ENCODE results near the gene HSBP1.
A peak's percentile ranks its signal among the peaks of the same experiment; 100 is the strongest.

Gene HSBP1

GRCh38 chr16:83793179-83793578 is 14.6 kb upstream of the HSBP1 start:
- Mint-ChIP-seq H3K4me3 (no peak overlapping the region), H3K4me1 (ENCODE audit: low read depth) (peaks cover 4% of the 10 kb centered on the region), H3K27me3 (peaks cover 10% of the 10 kb centered on the region), H3K27ac (no peak overlapping the region), H3K9me3 (no peaks in the 10 kb centered on the region), H3K36me3 (ENCODE audit: low read depth) (no peaks in the 10 kb centered on the region)

GRCh38 chr16:83794860-83795554 is 12.8 kb upstream of the HSBP1 start:
- H3K36me3 Mint-ChIP-seq (ENCODE audit: low read depth) = no peaks in the 10 kb centered on the region
- H3K9me3 Mint-ChIP-seq = no peaks in the 10 kb centered on the region
- no peak overlapping the region for H3K27ac Mint-ChIP-seq
- H3K4me3 Mint-ChIP-seq = no peak overlapping the region
- peaks cover 18% of the 10 kb centered on the region for H3K27me3 Mint-ChIP-seq
- peaks cover 4% of the 10 kb centered on the region for H3K4me1 Mint-ChIP-seq (ENCODE audit: low read depth)

- H3K4me1 Mint-ChIP-seq (ENCODE audit: low read depth) = peaks cover 4% of the 10 kb centered on the region
- no peak overlapping the region for H3K4me3 Mint-ChIP-seq
- no peaks in the 10 kb centered on the region for H3K9me3 Mint-ChIP-seq
- H3K27ac Mint-ChIP-seq = no peak overlapping the region
- peaks cover 23% of the 10 kb centered on the region for H3K27me3 Mint-ChIP-seq
- no peaks in the 10 kb centered on the region for H3K36me3 Mint-ChIP-seq (ENCODE audit: low read depth)
These were observed 10.8 kb upstream of the HSBP1 start for GRCh38 chr16:83797013-83797412.

- Mint-ChIP-seq H3K36me3 (ENCODE audit: low read depth) (no peaks in the 10 kb centered on the region), H3K4me3 (no peak overlapping the region), H3K9me3 (no peaks in the 10 kb centered on the region), H3K27me3 (peaks cover 23% of the 10 kb centered on the region), H3K4me1 (ENCODE audit: low read depth) (no peaks in the 10 kb centered on the region), H3K27ac (no peak overlapping the region)
These were observed 8.4 kb upstream of the HSBP1 start for GRCh38 chr16:83799336-83799735.

- Mint-ChIP-seq H3K9me3 (no peaks in the 10 kb centered on the region), H3K27me3 (peaks cover 15% of the 10 kb centered on the region), H3K4me3 (no peak overlapping the region)
These were observed 5.6 kb upstream of the HSBP1 start for GRCh38 chr16:83802135-83802534.

GRCh38 chr16:83802554-83803205 is 5.1 kb upstream of the HSBP1 start:
- Mint-ChIP-seq H3K4me3 (no peak overlapping the region), H3K4me1 (ENCODE audit: low read depth) (peaks cover 12% of the 10 kb centered on the region), H3K36me3 (ENCODE audit: low read depth) (no peaks in the 10 kb centered on the region), H3K27ac (no peak overlapping the region), H3K9me3 (no peaks in the 10 kb centered on the region), H3K27me3 (peaks cover 15% of the 10 kb centered on the region)

More at GRCh38 chr16:83802135-83802534, 5.6 kb upstream of the HSBP1 start:
- no peaks in the 10 kb centered on the region for H3K36me3 Mint-ChIP-seq (ENCODE audit: low read depth)
- H3K27ac Mint-ChIP-seq = no peak overlapping the region
- peaks cover 11% of the 10 kb centered on the region for H3K4me1 Mint-ChIP-seq (ENCODE audit: low read depth)

- Mint-ChIP-seq H3K27ac (no peak overlapping the region), H3K9me3 (no peaks in the 10 kb centered on the region), H3K36me3 (ENCODE audit: low read depth) (peaks cover 6% of the 10 kb centered on the region), H3K4me3 (no peak overlapping the region), H3K27me3 (peaks cover 9% of the 10 kb centered on the region), H3K4me1 (ENCODE audit: low read depth) (peaks cover 18% of the 10 kb centered on the region)
These were observed 4.0 kb upstream of the HSBP1 start for GRCh38 chr16:83803811-83804210.

GRCh38 chr16:83804366-83804765 is 3.4 kb upstream of the HSBP1 start:
- Mint-ChIP-seq H3K4me1 (ENCODE audit: low read depth) (peaks cover 23% of the 10 kb centered on the region), H3K4me3 (no peak overlapping the region), H3K9me3 (no peaks in the 10 kb centered on the region), H3K27ac (no peak overlapping the region), H3K36me3 (ENCODE audit: low read depth) (peaks cover 11% of the 10 kb centered on the region), H3K27me3 (peaks cover 8% of the 10 kb centered on the region)

GRCh38 chr16:83806036-83806435 is 1.7 kb upstream of the HSBP1 start:
- peaks cover 40% of the 10 kb centered on the region for H3K4me1 Mint-ChIP-seq (ENCODE audit: low read depth)
- H3K36me3 Mint-ChIP-seq (ENCODE audit: low read depth) = peaks cover 24% of the 10 kb centered on the region
- no peaks in the 10 kb centered on the region for H3K9me3 Mint-ChIP-seq
- peaks cover 4% of the 10 kb centered on the region for H3K27me3 Mint-ChIP-seq
- peak overlapping the region; percentile 53 for H3K27ac Mint-ChIP-seq
- no peak overlapping the region for H3K4me3 Mint-ChIP-seq

GRCh38 chr16:83806731-83807130 is 1.0 kb upstream of the HSBP1 start:
- peaks cover 47% of the 10 kb centered on the region for H3K4me1 Mint-ChIP-seq (ENCODE audit: low read depth)
- H3K36me3 Mint-ChIP-seq (ENCODE audit: low read depth) = peaks cover 31% of the 10 kb centered on the region
- H3K9me3 Mint-ChIP-seq = no peaks in the 10 kb centered on the region
- H3K4me3 Mint-ChIP-seq = no peak overlapping the region
- H3K27ac Mint-ChIP-seq = peak overlapping the region; percentile 58
- no peaks in the 10 kb centered on the region for H3K27me3 Mint-ChIP-seq

GRCh38 chr16:83807327-83807709 is 460 bp upstream of the HSBP1 start:
- H3K4me1 Mint-ChIP-seq (ENCODE audit: low read depth) = peaks cover 50% of the 10 kb centered on the region
- no peaks in the 10 kb centered on the region for H3K9me3 Mint-ChIP-seq
- H3K4me3 Mint-ChIP-seq = no peak overlapping the region
- H3K27me3 Mint-ChIP-seq = no peaks in the 10 kb centered on the region
- H3K36me3 Mint-ChIP-seq (ENCODE audit: low read depth) = peaks cover 37% of the 10 kb centered on the region
- no peak overlapping the region for H3K27ac Mint-ChIP-seq

GRCh38 chr16:83808573-83809014 is 816 bp downstream of the HSBP1 start:
- no peaks in the 10 kb centered on the region for H3K9me3 Mint-ChIP-seq
- H3K4me1 Mint-ChIP-seq (ENCODE audit: low read depth) = peaks cover 50% of the 10 kb centered on the region
- H3K36me3 Mint-ChIP-seq (ENCODE audit: low read depth) = peaks cover 46% of the 10 kb centered on the region
- peak overlapping the region; percentile 97 for H3K4me3 Mint-ChIP-seq
- no peaks in the 10 kb centered on the region for H3K27me3 Mint-ChIP-seq
- peak overlapping the region; percentile 89 for H3K27ac Mint-ChIP-seq

GRCh38 chr16:83809092-83809491 is 1.3 kb downstream of the HSBP1 start:
- peak overlapping the region; percentile 89 for H3K27ac Mint-ChIP-seq
- peaks cover 46% of the 10 kb centered on the region for H3K36me3 Mint-ChIP-seq (ENCODE audit: low read depth)
- H3K27me3 Mint-ChIP-seq = no peaks in the 10 kb centered on the region
- H3K9me3 Mint-ChIP-seq = no peaks in the 10 kb centered on the region
- H3K4me3 Mint-ChIP-seq = peak overlapping the region; percentile 97
- peaks cover 50% of the 10 kb centered on the region for H3K4me1 Mint-ChIP-seq (ENCODE audit: low read depth)

- Mint-ChIP-seq H3K36me3 (ENCODE audit: low read depth) (peaks cover 46% of the 10 kb centered on the region), H3K9me3 (no peaks in the 10 kb centered on the region), H3K4me3 (peak overlapping the region; percentile 36), H3K27ac (peak overlapping the region; percentile 10), H3K27me3 (no peaks in the 10 kb centered on the region), H3K4me1 (ENCODE audit: low read depth) (peaks cover 49% of the 10 kb centered on the region)
These were observed 3.1 kb downstream of the HSBP1 start for GRCh38 chr16:83810901-83811300.

- H3K27ac Mint-ChIP-seq = peak overlapping the region; percentile 52
- H3K4me3 Mint-ChIP-seq = no peak overlapping the region
- H3K9me3 Mint-ChIP-seq = no peaks in the 10 kb centered on the region
- H3K27me3 Mint-ChIP-seq = no peaks in the 10 kb centered on the region
- peaks cover 29% of the 10 kb centered on the region for H3K4me1 Mint-ChIP-seq (ENCODE audit: low read depth)
- peaks cover 38% of the 10 kb centered on the region for H3K36me3 Mint-ChIP-seq (ENCODE audit: low read depth)
These were observed 6.3 kb downstream of the HSBP1 start for GRCh38 chr16:83813823-83814658.
